Fibroblast of lung (primary cell): Measurements from ENCODE around the gene STAT4. TPM values are rescaled to one million over a fixed set of nuclear protein-coding genes. Genes with fewer than 3 reads are reported as not detected.

Source experiments
- DNase-seq, 2 donors: peaks; one replicate each; pipeline versions ENCODE4 v3.0.0 to v3.0.0-alpha.2; 2010; ENCODE audit warnings: low read depth in 2 of 2
- H2AFZ ChIP-seq: 2 replicates; pipeline ENCODE4 v1.5.1; 2012; ENCODE audit warnings: low read length, control low read depth, inconsistent platforms
- H3K27ac ChIP-seq: 2 replicates; pipeline ENCODE4 v1.5.1; 2011; ENCODE audit warnings: low read length, control low read depth; ENCODE audit not compliant: insufficient read depth
- H3K27me3 ChIP-seq: 2 replicates; pipeline ENCODE4 v1.5.1; 2011; ENCODE audit warnings: mild to moderate bottlenecking, low read length; ENCODE audit not compliant: control insufficient read depth, insufficient read depth
- H3K36me3 ChIP-seq: 2 replicates; pipeline ENCODE4 v1.5.1; 2011; ENCODE audit warnings: low read length; ENCODE audit not compliant: control insufficient read depth, insufficient read depth
- H3K4me1 ChIP-seq: 2 replicates; pipeline ENCODE4 v1.5.1; 2011; ENCODE audit warnings: low read length; ENCODE audit not compliant: control insufficient read depth, insufficient read depth; ENCODE audit errors: extremely low read depth
- H3K4me2 ChIP-seq: 2 replicates; pipeline ENCODE4 v1.5.1; 2011; ENCODE audit warnings: low read length, control low read depth; ENCODE audit not compliant: insufficient read depth; ENCODE audit errors: extremely low read depth
- H3K4me3 ChIP-seq, 4 experiments: fragments of 200-600 bp in 1 of 4; sonication (generic) in 1 of 4; replicated peaks in 1 of 4; 2 replicates each; pipeline ENCODE4 v1.5.1; 2011 to 2016; ENCODE audit warnings: low read length in 4 of 4, low read depth in 3 of 4, mild to moderate bottlenecking in 3 of 4, control low read depth in 2 of 4, inconsistent platforms in 1 of 4, mixed read lengths in 1 of 4; ENCODE audit not compliant: insufficient read depth in 1 of 4; ENCODE audit errors: control extremely low read depth in 1 of 4
- H3K79me2 ChIP-seq: 2 replicates; pipeline ENCODE4 v1.5.1; 2012; ENCODE audit warnings: mild to moderate bottlenecking, low read length, inconsistent platforms; ENCODE audit not compliant: control insufficient read depth, insufficient read depth
- H3K9ac ChIP-seq: 2 replicates; pipeline ENCODE4 v1.5.1; 2011; ENCODE audit warnings: mild to moderate bottlenecking, low read length, control low read depth; ENCODE audit not compliant: insufficient read depth
- H3K9me3 ChIP-seq: 2 replicates; pipeline ENCODE4 v1.5.1; 2012; ENCODE audit warnings: low read depth, low read length; ENCODE audit not compliant: control insufficient read depth, insufficient read depth
- H4K20me1 ChIP-seq: 2 replicates; pipeline ENCODE4 v1.5.1; 2011; ENCODE audit warnings: low read length; ENCODE audit not compliant: control insufficient read depth, insufficient read depth; ENCODE audit errors: extremely low read depth
- CTCF ChIP-seq, 2 donors: IDR thresholded peaks in 1 of 2; conservative IDR thresholded peaks in 1 of 2; 1 replicate in 1 of 2; 2 replicates in 1 of 2; pipeline ENCODE4 v1.5.1; 2011 to 2012; ENCODE audit warnings: low read length in 2 of 2, control low read depth in 1 of 2, inconsistent platforms in 1 of 2, low read depth in 1 of 2, mild to moderate bottlenecking in 1 of 2
- EZH2 ChIP-seq: IDR thresholded peaks from 2 replicates; pipeline ENCODE4 v1.5.1; 2012; ENCODE audit warnings: low read length, control low read depth, mild to moderate bottlenecking; ENCODE audit errors: missing control alignments
- polyA plus RNA-seq, 2 donors: library from polyadenylated mRNA; depleted of rRNA in 1 of 2; stranded (reverse) in 1 of 2; unstranded in 1 of 2; fragments of >200 nt; gene quantifications; 2 replicates each; pipeline ENCODE4 v1.2.1, GENCODE V29; 2011 to 2012; ENCODE audit warnings: missing spikeins in 1 of 2
- total RNA-seq: library from RNA; depleted of rRNA; stranded (reverse); fragments of >200 nt; gene quantifications from 2 replicates; pipeline ENCODE4 v1.2.1, GENCODE V29; 2014

Gene STAT4
- total and polyA plus RNA-seq, 2 donors (not counting 1 experiment from before 2014, with no cell fraction given), result 0.66 to 1.2 TPM

- no peak for DNase-seq
- peaks cover 5% of the 10 kb centered on the region for H3K4me1 ChIP-seq
These were observed 135.0 kb downstream of the STAT4 start for GRCh38 chr2:191015831-191016230.

GRCh38 chr2:191015239-191015638 is 135.6 kb downstream of the STAT4 start:
- Histone ChIP-seq H3K4me3 (no peak overlapping the region), H3K9me3 (no peaks in the 10 kb centered on the region), H3K4me1 (peaks cover 5% of the 10 kb centered on the region), H3K4me2 (no peak overlapping the region), H3K36me3 (no peaks in the 10 kb centered on the region), H3K27me3 (no peaks in the 10 kb centered on the region), H3K9ac (no peak overlapping the region), H3K79me2 (peaks cover 31% of the 10 kb centered on the region), H2AFZ (no peak overlapping the region), H3K27ac (no peak overlapping the region), H4K20me1 (no peaks in the 10 kb centered on the region)
- DNase-seq, result no peak
- TF ChIP-seq EZH2, result no peak
- TF ChIP-seq CTCF (conservative IDR thresholded peaks at IDR 0.05 in 1 of 2, IDR thresholded peaks at IDR 0.05 in 1 of 2; ENCODE audit: low read depth in 1 of 2, low read length in 2 of 2), result no peak

More at GRCh38 chr2:191015831-191016230, 135.0 kb downstream of the STAT4 start:
- Histone ChIP-seq H3K4me2 (no peak overlapping the region), H3K4me3 (no peak overlapping the region), H3K79me2 (peaks cover 30% of the 10 kb centered on the region), H4K20me1 (no peaks in the 10 kb centered on the region), H3K9me3 (no peaks in the 10 kb centered on the region), H3K27ac (no peak overlapping the region), H3K27me3 (no peaks in the 10 kb centered on the region), H2AFZ (no peak overlapping the region), H3K36me3 (no peaks in the 10 kb centered on the region), H3K9ac (no peak overlapping the region)
- TF ChIP-seq CTCF (conservative IDR thresholded peaks at IDR 0.05 in 1 of 2, IDR thresholded peaks at IDR 0.05 in 1 of 2; ENCODE audit: low read depth in 1 of 2, low read length in 2 of 2) (no peak), EZH2 (no peak)

GRCh38 chr2:191014653-191015020 is 136.2 kb downstream of the STAT4 start:
- Histone ChIP-seq H2AFZ (peak overlapping the region; percentile 88), H3K9ac (peak overlapping the region; percentile 56), H3K27me3 (no peaks in the 10 kb centered on the region), H3K4me1 (peaks cover 7% of the 10 kb centered on the region), H3K36me3 (no peaks in the 10 kb centered on the region), H3K27ac (peak overlapping the region; percentile 94), H3K79me2 (peaks cover 31% of the 10 kb centered on the region), H4K20me1 (no peaks in the 10 kb centered on the region), H3K4me2 (peak overlapping the region; percentile 92), H3K9me3 (no peaks in the 10 kb centered on the region), H3K4me3 (peak overlapping the region; percentile 53 to 95 (median 82))
- no peak for DNase-seq
- TF ChIP-seq EZH2, result no peak
- no peak for TF ChIP-seq CTCF (conservative IDR thresholded peaks at IDR 0.05 in 1 of 2, IDR thresholded peaks at IDR 0.05 in 1 of 2; ENCODE audit: low read depth in 1 of 2, low read length in 2 of 2)
